WERI-Rb-1 (cell line): ENCODE results near the gene STAT3.
A peak's percentile ranks its signal among the peaks of the same experiment; 100 is the strongest.

ENCODE experiments used
- DNase-seq: peaks from one replicate; pipeline ENCODE4 v3.0.0-alpha.2; 2020
- H3K27ac ChIP-seq: fragments of 250-450 bp; sonication (Bioruptor Pico); 2 replicates; pipeline ENCODE4 v1.5.1; 2020; ENCODE audit warnings: mild to moderate bottlenecking, moderate library complexity
- H3K27me3 ChIP-seq: fragments of 250-450 bp; sonication (Bioruptor Pico); 2 replicates; pipeline ENCODE4 v1.5.1; 2021; ENCODE audit warnings: mild to moderate bottlenecking, low read depth, moderate library complexity; ENCODE audit not compliant: insufficient read depth, severe bottlenecking
- H3K36me3 ChIP-seq: fragments of 250-450 bp; sonication (Bioruptor Pico); 2 replicates; pipeline ENCODE4 v1.5.1; 2020; ENCODE audit warnings: mild to moderate bottlenecking, moderate library complexity
- H3K4me3 ChIP-seq: 2 replicates; pipeline ENCODE4 v1.5.1; 2011; ENCODE audit warnings: low read depth, mild to moderate bottlenecking, control low read depth, low read length
- H3K9me3 ChIP-seq: fragments of 250-450 bp; sonication (Bioruptor Pico); 2 replicates; pipeline ENCODE4 v1.5.1; 2021; ENCODE audit warnings: mild to moderate bottlenecking, moderate library complexity; ENCODE audit not compliant: severe bottlenecking
- CTCF ChIP-seq: IDR thresholded peaks from 2 replicates; pipeline ENCODE4 v1.5.1; 2011; ENCODE audit warnings: low read depth, mild to moderate bottlenecking, control low read depth, inconsistent platforms, low read length

Gene STAT3

GRCh38 chr17:42312285-42313130 lies 75.7 kb downstream of the STAT3 start:
- DNase-seq, result peak; percentile 96
- peak overlapping the region; percentile 72 for H3K27ac ChIP-seq
- no peaks in the 10 kb centered on the region for H3K27me3 ChIP-seq
- H3K9me3 ChIP-seq, result no peaks in the 10 kb centered on the region
- no peaks in the 10 kb centered on the region for H3K36me3 ChIP-seq
- peak; percentile 93 for TF ChIP-seq CTCF
- peak overlapping the region; percentile 39 for H3K4me3 ChIP-seq

- no peak for TF ChIP-seq CTCF
- no peaks in the 10 kb centered on the region for H3K36me3 ChIP-seq
- H3K9me3 ChIP-seq, result no peaks in the 10 kb centered on the region
- no peak for DNase-seq
- H3K27ac ChIP-seq, result peak overlapping the region; percentile 72
- H3K4me3 ChIP-seq, result peak overlapping the region; percentile 39
- no peaks in the 10 kb centered on the region for H3K27me3 ChIP-seq
Measured at GRCh38 chr17:42312035-42312284, 76.3 kb downstream of the STAT3 start.

GRCh38 chr17:42311240-42312034 lies 76.8 kb downstream of the STAT3 start:
- peak overlapping the region; percentile 39 for H3K4me3 ChIP-seq
- H3K27ac ChIP-seq, result peak overlapping the region; percentile 72
- no peaks in the 10 kb centered on the region for H3K27me3 ChIP-seq
- no peaks in the 10 kb centered on the region for H3K36me3 ChIP-seq
- no peak for TF ChIP-seq CTCF
- peak; percentile 95 for DNase-seq
- no peaks in the 10 kb centered on the region for H3K9me3 ChIP-seq

- Histone ChIP-seq H3K27ac (peak overlapping the region; percentile 72), H3K9me3 (no peaks in the 10 kb centered on the region), H3K4me3 (no peak overlapping the region), H3K27me3 (no peaks in the 10 kb centered on the region), H3K36me3 (no peaks in the 10 kb centered on the region)
- DNase-seq, result no peak
- no peak for TF ChIP-seq CTCF
Measured at GRCh38 chr17:42310787-42311215, 77.4 kb downstream of the STAT3 start.

- Histone ChIP-seq H3K4me3 (no peak overlapping the region), H3K9me3 (no peaks in the 10 kb centered on the region), H3K27ac (no peak overlapping the region), H3K27me3 (no peaks in the 10 kb centered on the region), H3K36me3 (no peaks in the 10 kb centered on the region)
- DNase-seq, result no peak
- no peak for TF ChIP-seq CTCF
Measured at GRCh38 chr17:42309986-42310786, 78.1 kb downstream of the STAT3 start.
